Large intestine (tissue), 3 donors: ENCODE measurements around the gene DDX10. TPM values are rescaled to one million over a fixed set of nuclear protein-coding genes. Genes with fewer than 3 reads are reported as not detected.
A peak's percentile ranks its signal among the peaks of the same experiment; 100 is the strongest.
"Not testable (repeated sequence)": the region's sequence is repeated elsewhere in the genome, so short reads cannot be mapped to it uniquely, and the experiment has no call there.

Source experiments
- DNase-seq, 2 donors: peaks; one replicate each; pipeline versions ENCODE4 v3.0.0 to v3.0.0-alpha.2; 2013
- H3K27ac ChIP-seq: one replicate; pipeline ENCODE4 v1.5.1; 2013; ENCODE audit warnings: low read length
- H3K27me3 ChIP-seq: 2 replicates; pipeline ENCODE4 v1.6.1; 2013; ENCODE audit warnings: low read length; ENCODE audit not compliant: control insufficient read depth, insufficient read depth
- H3K36me3 ChIP-seq: 2 replicates; pipeline ENCODE4 v1.6.1; 2013; ENCODE audit warnings: low read length; ENCODE audit not compliant: control insufficient read depth, insufficient read depth
- H3K4me1 ChIP-seq: one replicate; pipeline ENCODE4 v1.6.1; 2013; ENCODE audit warnings: low read length; ENCODE audit not compliant: control insufficient read depth, insufficient read depth
- H3K4me3 ChIP-seq: one replicate; pipeline ENCODE4 v1.5.1; 2013; ENCODE audit warnings: low read length
- H3K9me3 ChIP-seq: one replicate; pipeline ENCODE4 v1.6.1; 2013; ENCODE audit warnings: mild to moderate bottlenecking, low read depth, low read length, moderate library complexity; ENCODE audit not compliant: control insufficient read depth
- WGBS: methylation state at CpG from one replicate; pipeline ENCODE4 v1.1.5; 2013; ENCODE audit warnings: low lambda C conversion rate; ENCODE audit not compliant: insufficient coverage; 5-methylcytosine and 5-hydroxymethylcytosine counted together
- polyA plus RNA-seq: library from polyadenylated mRNA; unstranded; fragments of 120-200 nt; gene quantifications from one replicate; pipeline ENCODE4 v1.2.1, GENCODE V29; 2013

The DDX10 gene
- polyA plus RNA-seq, 1 donor, result 17.8 TPM

GRCh38 chr11:108768370-108768769 is 103.5 kb downstream of the DDX10 start:
- H3K9me3 ChIP-seq, result peaks cover 4% of the 10 kb centered on the region
- H3K4me1 ChIP-seq, result no peaks in the 10 kb centered on the region
- no peak overlapping the region for H3K27ac ChIP-seq
- DNase-seq, result no peak
- WGBS, result 100% methylated on average over 2 of the region's 3 CpGs
- H3K36me3 ChIP-seq, result no peaks in the 10 kb centered on the region
- H3K27me3 ChIP-seq, result no peaks in the 10 kb centered on the region
- H3K4me3 ChIP-seq, result no peak overlapping the region

- no peak overlapping the region for H3K27ac ChIP-seq
- DNase-seq, result no peak
- H3K4me3 ChIP-seq, result no peak overlapping the region
- no peaks in the 10 kb centered on the region for H3K4me1 ChIP-seq
- H3K27me3 ChIP-seq, result no peaks in the 10 kb centered on the region
- no peaks in the 10 kb centered on the region for H3K36me3 ChIP-seq
- 100% methylated on average over 1 of the region's 1 CpG for WGBS
- H3K9me3 ChIP-seq, result peaks cover 4% of the 10 kb centered on the region
Observed at GRCh38 chr11:108768964-108769363, 104.1 kb downstream of the DDX10 start.

GRCh38 chr11:108774037-108774730 is 109.3 kb downstream of the DDX10 start:
- no peaks in the 10 kb centered on the region for H3K27me3 ChIP-seq
- no peak overlapping the region for H3K27ac ChIP-seq
- 79% methylated on average over 4 of the region's 5 CpGs for WGBS
- no peaks in the 10 kb centered on the region for H3K9me3 ChIP-seq
- no peaks in the 10 kb centered on the region for H3K36me3 ChIP-seq
- H3K4me3 ChIP-seq, result no peak overlapping the region
- no peaks in the 10 kb centered on the region for H3K4me1 ChIP-seq
- DNase-seq, result no peak

- no peaks in the 10 kb centered on the region for H3K9me3 ChIP-seq
- H3K4me3 ChIP-seq, result no peak overlapping the region
- H3K27me3 ChIP-seq, result no peaks in the 10 kb centered on the region
- H3K36me3 ChIP-seq, result no peaks in the 10 kb centered on the region
- no peaks in the 10 kb centered on the region for H3K4me1 ChIP-seq
- H3K27ac ChIP-seq, result no peak overlapping the region
- WGBS, result 63% methylated on average over 1 of the region's 1 CpG
- DNase-seq, result no peak
Observed at GRCh38 chr11:108775324-108775723, 110.5 kb downstream of the DDX10 start.

GRCh38 chr11:108779147-108779546 is 114.3 kb downstream of the DDX10 start:
- H3K4me3 ChIP-seq, H3K4me1 ChIP-seq, H3K27me3 ChIP-seq, H3K9me3 ChIP-seq, H3K36me3 ChIP-seq, H3K27ac ChIP-seq, DNase-seq: not testable (repeated sequence)
- no CpG with 5 or more reads among the region's 4 CpGs for WGBS

- Histone ChIP-seq H3K27ac (no peak overlapping the region), H3K9me3 (no peaks in the 10 kb centered on the region), H3K4me3 (no peak overlapping the region), H3K4me1 (no peaks in the 10 kb centered on the region), H3K27me3 (no peaks in the 10 kb centered on the region), H3K36me3 (no peaks in the 10 kb centered on the region)
- DNase-seq, result no peak
- WGBS, result no CpG with 5 or more reads among the region's 1 CpG
Observed at GRCh38 chr11:108780119-108780518, 115.2 kb downstream of the DDX10 start.

GRCh38 chr11:108781946-108782345 is 117.1 kb downstream of the DDX10 start:
- Histone ChIP-seq H3K27ac (no peak overlapping the region), H3K9me3 (no peaks in the 10 kb centered on the region), H3K4me1 (no peaks in the 10 kb centered on the region), H3K36me3 (no peaks in the 10 kb centered on the region), H3K27me3 (no peaks in the 10 kb centered on the region), H3K4me3 (no peak overlapping the region)
- no CpG with 5 or more reads among the region's 2 CpGs for WGBS
- DNase-seq, result no peak

- 82% methylated on average over 2 of the region's 5 CpGs for WGBS
- H3K9me3 ChIP-seq, result no peaks in the 10 kb centered on the region
- no peak overlapping the region for H3K27ac ChIP-seq
- no peaks in the 10 kb centered on the region for H3K36me3 ChIP-seq
- DNase-seq, result no peak
- H3K4me3 ChIP-seq, result no peak overlapping the region
- no peaks in the 10 kb centered on the region for H3K27me3 ChIP-seq
- no peaks in the 10 kb centered on the region for H3K4me1 ChIP-seq
Observed at GRCh38 chr11:108786281-108786990, 121.6 kb downstream of the DDX10 start.

GRCh38 chr11:108787105-108787504 is 122.2 kb downstream of the DDX10 start:
- no peak for DNase-seq
- H3K36me3 ChIP-seq, result no peaks in the 10 kb centered on the region
- no peaks in the 10 kb centered on the region for H3K9me3 ChIP-seq
- 100% methylated on average over 1 of the region's 6 CpGs for WGBS
- H3K27ac ChIP-seq, result no peak overlapping the region
- no peak overlapping the region for H3K4me3 ChIP-seq
- no peaks in the 10 kb centered on the region for H3K27me3 ChIP-seq
- H3K4me1 ChIP-seq, result no peaks in the 10 kb centered on the region

GRCh38 chr11:108788565-108789199 is 123.8 kb downstream of the DDX10 start:
- H3K27me3 ChIP-seq, result no peaks in the 10 kb centered on the region
- WGBS, result no CpG with 5 or more reads among the region's 5 CpGs
- DNase-seq, result peak in 1 of 2 donors; percentile 0
- no peak overlapping the region for H3K4me3 ChIP-seq
- no peaks in the 10 kb centered on the region for H3K4me1 ChIP-seq
- H3K9me3 ChIP-seq, result no peaks in the 10 kb centered on the region
- H3K36me3 ChIP-seq, result no peaks in the 10 kb centered on the region
- H3K27ac ChIP-seq, result no peak overlapping the region
